Spleen (tissue), 11 donors: ENCODE results near the gene TNFAIP8. TPM values are rescaled to one million over a fixed set of nuclear protein-coding genes. Genes with fewer than 3 reads are reported as not detected.
A peak's percentile ranks its signal among the peaks of the same experiment; 100 is the strongest.

ENCODE experiments used
- DNase-seq: peaks from one replicate; pipeline ENCODE4 v3.0.0-alpha.2; 2020
- H3K27ac ChIP-seq, 8 donors: fragments of 200-600 bp; sonication (generic) in 7 of 8; 1 replicate in 4 of 8; 2 replicates in 4 of 8; pipeline versions ENCODE4 v1.5.0 to v1.8.0; 2016 to 2021; ENCODE audit warnings: inconsistent platforms in 4 of 8, mild to moderate bottlenecking in 4 of 8, moderate library complexity in 1 of 8
- H3K27me3 ChIP-seq, 7 donors: fragments of 200-600 bp; sonication (generic) in 6 of 7; replicated peaks in 1 of 7; 1 replicate in 4 of 7; 2 replicates in 3 of 7; pipeline versions ENCODE4 v1.5.0 to v1.8.0; 2016 to 2021; ENCODE audit warnings: inconsistent platforms in 3 of 7, mild to moderate bottlenecking in 1 of 7
- H3K36me3 ChIP-seq, 6 donors: fragments of 200-600 bp; sonication (generic) in 5 of 6; 1 replicate in 4 of 6; 2 replicates in 2 of 6; pipeline versions ENCODE4 v1.5.0 to v1.8.0; 2016 to 2021; ENCODE audit warnings: inconsistent platforms in 2 of 6
- H3K4me1 ChIP-seq, 6 donors: fragments of 200-600 bp; sonication (generic) in 5 of 6; 1 replicate in 3 of 6; 2 replicates in 3 of 6; pipeline versions ENCODE4 v1.5.0 to v1.8.0; 2016 to 2021; ENCODE audit warnings: inconsistent platforms in 3 of 6
- H3K4me3 ChIP-seq, 8 donors: fragments of 200-600 bp; sonication (generic) in 7 of 8; 1 replicate in 4 of 8; 2 replicates in 4 of 8; pipeline versions ENCODE4 v1.5.0 to v1.8.0; 2016 to 2021; ENCODE audit warnings: inconsistent platforms in 4 of 8, mild to moderate bottlenecking in 4 of 8, moderate library complexity in 2 of 8
- H3K9me3 ChIP-seq, 8 donors: fragments of 200-600 bp; sonication (generic) in 7 of 8; 1 replicate in 4 of 8; 2 replicates in 4 of 8; pipeline versions ENCODE4 v1.5.0 to v1.8.0; 2016 to 2021; ENCODE audit warnings: inconsistent platforms in 4 of 8
- POLR2A ChIP-seq, 3 donors: fragments of 450-650 bp; IDR thresholded peaks; one replicate each; pipeline ENCODE4 v1.5.1; 2017; ENCODE audit warnings: antibody characterized with exemption in 3 of 3, mild to moderate bottlenecking in 1 of 3
- POLR2AphosphoS5 ChIP-seq, 3 donors: sonication (generic); formaldehyde crosslinking; IDR thresholded peaks; one replicate each; pipeline ENCODE4 v1.5.1; 2017; ENCODE audit warnings: antibody characterized with exemption in 3 of 3
- WGBS, 5 donors: extraction: QIAGEN DNeasy Blood & Tissue Kit in 3 of 5; methylation state at CpG; one replicate each; pipeline versions ENCODE4 v1.1.5 to v1.1.7; 2013 to 2018; 5-methylcytosine and 5-hydroxymethylcytosine counted together
- intact Hi-C: fragments of 100-400 bp; cut with DNase I; formaldehyde crosslinking; loops from one replicate; pipeline ENCODE4 v1.15.0; 2023; ENCODE audit warnings: low total_unique reads
- polyA plus RNA-seq, 3 donors: library from polyadenylated mRNA; stranded (reverse); fragments of 200-250 nt; gene quantifications; one replicate each; pipeline ENCODE4 v1.2.1, GENCODE V29; 2013
- total RNA-seq, 7 donors: library from RNA; depleted of rRNA in 3 of 7; stranded (reverse); fragments of >200 nt in 3 of 7; fragmentation: NEBNext Ultra II Directional in 4 of 7; extraction: Animal tissue kit (Norgen Biotek cat#: 25700) in 4 of 7; gene quantifications; one replicate each; pipeline versions ENCODE4 v1.1.0 to v1.2.1, GENCODE V29; 2016 to 2021
- TF ChIP-seq, protein P1 (sequence below), 11 experiments: fragments of 200-600 bp in 7 of 11; fragments of 450-650 bp in 4 of 11; sonication (generic) in 4 of 11; IDR thresholded peaks in 8 of 11; conservative IDR thresholded peaks in 3 of 11; 1 replicate in 7 of 11; 2 replicates in 4 of 11; pipeline versions ENCODE4 v1.4.0 to v1.8.0; 2016 to 2021; ENCODE audit warnings: antibody characterized with exemption in 11 of 11, inconsistent platforms in 4 of 11, mild to moderate bottlenecking in 1 of 11
- donor health status: healthy with polysubstance abuse.
- donor health status: DM: no; HTN: no; CAD: no; lungs with moderate emphysema.
- donor health status: DM: no; HTN: no; CAD: no.
- donor health status: Bipolar disorder and iron deficiency.
- donor health status: healthy.
- donor health status: DM: no; HTN: no; CAD: no.
- donor health status: DM: yes; HTN: yes; CAD: no.

The TNFAIP8 gene
- total and polyA plus RNA-seq, 10 donors = 71.1 to 123 (median 101) TPM

DNA sequence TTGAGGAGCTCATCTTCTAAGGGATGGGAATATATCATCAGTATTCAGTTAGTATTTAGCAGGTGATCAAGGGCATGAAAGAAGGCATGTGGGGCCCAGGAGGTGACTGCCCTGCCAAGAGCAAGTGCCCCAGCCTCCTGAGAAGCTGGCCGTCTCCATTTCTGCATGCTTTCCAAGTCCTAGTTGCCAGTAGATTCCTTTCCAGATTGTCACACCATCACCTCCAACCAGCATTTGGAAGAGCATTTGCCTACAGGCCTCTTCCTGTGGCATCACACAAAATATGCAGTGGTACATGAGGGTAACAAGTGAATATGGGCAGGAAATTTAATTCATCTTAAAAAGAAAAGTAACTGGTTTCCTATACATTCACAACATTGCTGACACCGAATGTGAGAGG is 7.5 kb downstream of the TNFAIP8 start:
- DNase-seq = no peak
- Histone ChIP-seq H3K36me3 (peaks cover 0 to 15% (median 0%) of the 10 kb centered on the region in 6 donors), H3K27ac (peak overlapping the region in 4 of 8 donors; percentile 1 to 89 (median 52)), H3K9me3 (no peaks in the 10 kb centered on the region), H3K27me3 (no peaks in the 10 kb centered on the region), H3K4me3 (peak overlapping the region in 1 of 8 donors; percentile 3), H3K4me1 (peaks cover 77 to 100% (median 98%) of the 10 kb centered on the region in 6 donors)
- 66 to 93% (median 75%) methylated on average over 2 of the region's 2 CpGs for WGBS, 5 donors
- intact Hi-C loops = no loop called here
- no peak for TF ChIP-seq POLR2AphosphoS5 (IDR thresholded peaks at IDR 0.05)
- TF ChIP-seq, protein P1, sequence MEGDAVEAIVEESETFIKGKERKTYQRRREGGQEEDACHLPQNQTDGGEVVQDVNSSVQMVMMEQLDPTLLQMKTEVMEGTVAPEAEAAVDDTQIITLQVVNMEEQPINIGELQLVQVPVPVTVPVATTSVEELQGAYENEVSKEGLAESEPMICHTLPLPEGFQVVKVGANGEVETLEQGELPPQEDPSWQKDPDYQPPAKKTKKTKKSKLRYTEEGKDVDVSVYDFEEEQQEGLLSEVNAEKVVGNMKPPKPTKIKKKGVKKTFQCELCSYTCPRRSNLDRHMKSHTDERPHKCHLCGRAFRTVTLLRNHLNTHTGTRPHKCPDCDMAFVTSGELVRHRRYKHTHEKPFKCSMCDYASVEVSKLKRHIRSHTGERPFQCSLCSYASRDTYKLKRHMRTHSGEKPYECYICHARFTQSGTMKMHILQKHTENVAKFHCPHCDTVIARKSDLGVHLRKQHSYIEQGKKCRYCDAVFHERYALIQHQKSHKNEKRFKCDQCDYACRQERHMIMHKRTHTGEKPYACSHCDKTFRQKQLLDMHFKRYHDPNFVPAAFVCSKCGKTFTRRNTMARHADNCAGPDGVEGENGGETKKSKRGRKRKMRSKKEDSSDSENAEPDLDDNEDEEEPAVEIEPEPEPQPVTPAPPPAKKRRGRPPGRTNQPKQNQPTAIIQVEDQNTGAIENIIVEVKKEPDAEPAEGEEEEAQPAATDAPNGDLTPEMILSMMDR (IDR thresholded peaks at IDR 0.05 in 8 of 11, conservative IDR thresholded peaks at IDR 0.05 in 3 of 11) = no peak
- TF ChIP-seq POLR2A (IDR thresholded peaks at IDR 0.05) = no peak

DNA sequence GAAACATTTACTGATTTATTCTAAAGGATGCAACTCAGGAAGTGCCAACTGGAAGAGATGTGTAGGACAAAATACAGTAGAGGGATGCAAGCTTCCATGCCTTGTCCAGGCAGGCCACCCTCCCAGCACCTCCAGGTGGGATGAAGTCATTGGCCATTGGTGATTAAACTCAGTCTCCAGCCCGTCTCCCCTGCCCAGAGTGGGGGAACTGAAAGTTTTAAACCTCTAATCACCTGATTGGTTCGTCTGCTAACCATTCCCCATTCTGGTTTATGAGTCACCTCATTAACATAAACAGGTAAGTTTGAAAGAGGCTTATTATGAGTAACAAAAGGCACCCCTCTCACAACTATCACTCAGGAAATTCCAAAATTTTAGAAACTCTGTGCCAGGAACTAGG is 8.1 kb downstream of the TNFAIP8 start:
- Histone ChIP-seq H3K4me1 (peaks cover 76 to 100% (median 98%) of the 10 kb centered on the region in 6 donors), H3K4me3 (peak overlapping the region in 1 of 8 donors; percentile 3)
- intact Hi-C loops = no loop called here

DNA sequence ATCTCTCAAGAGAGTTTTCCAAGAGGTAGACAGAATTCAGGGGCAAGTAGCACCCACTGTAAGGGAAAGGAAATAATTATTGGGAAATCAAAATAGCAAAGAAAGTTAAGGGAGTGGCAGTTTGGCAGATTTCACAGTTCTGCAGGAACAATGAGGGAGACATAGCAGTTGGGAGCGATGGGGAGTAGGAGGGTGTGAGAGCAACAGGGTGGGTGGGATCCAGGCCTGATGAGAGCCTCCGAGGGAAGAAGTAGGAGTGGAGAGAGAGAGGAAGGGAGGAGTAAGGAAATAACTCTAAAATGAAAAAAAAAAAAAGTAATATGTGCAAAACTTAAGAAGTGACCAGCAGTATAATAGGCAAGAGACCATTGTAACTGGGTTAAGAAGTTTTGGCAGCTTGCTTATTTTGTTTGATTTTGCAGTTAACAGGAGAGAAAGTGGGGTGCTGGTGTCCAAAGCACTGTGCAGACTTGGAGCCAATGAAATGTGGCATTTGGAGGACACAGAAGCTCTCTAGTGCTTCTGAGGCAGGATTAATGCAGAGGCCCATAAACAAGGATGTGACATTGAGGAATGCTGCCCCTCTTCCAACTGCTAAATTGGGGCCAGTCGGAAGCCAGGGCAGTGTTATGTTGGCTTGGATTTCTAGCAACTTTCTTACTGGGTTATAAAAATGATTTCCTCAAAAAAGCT is 10.2 kb downstream of the TNFAIP8 start:
- Histone ChIP-seq H3K4me3 (peak overlapping the region in 1 of 8 donors; percentile 6), H3K36me3 (peaks cover 0 to 15% (median 0%) of the 10 kb centered on the region in 6 donors), H3K9me3 (no peaks in the 10 kb centered on the region), H3K4me1 (peaks cover 59 to 100% (median 97%) of the 10 kb centered on the region in 6 donors), H3K27ac (peak overlapping the region; percentile 62 to 78 (median 72)), H3K27me3 (no peaks in the 10 kb centered on the region)
- no peak for DNase-seq
- no peak for TF ChIP-seq POLR2A (IDR thresholded peaks at IDR 0.05)
- TF ChIP-seq, protein P1 (IDR thresholded peaks at IDR 0.05 in 8 of 11, conservative IDR thresholded peaks at IDR 0.05 in 3 of 11) = no peak
- no peak for TF ChIP-seq POLR2AphosphoS5 (IDR thresholded peaks at IDR 0.05)
- WGBS, 5 donors = 41 to 69% (median 52%) methylated on average over 3 of the region's 3 CpGs
- intact Hi-C loops = no loop called here

More for the DNA sequence above, 8.1 kb downstream of the TNFAIP8 start:
- Histone ChIP-seq H3K27ac (peak overlapping the region in 6 of 8 donors; percentile 1 to 89 (median 22)), H3K27me3 (no peaks in the 10 kb centered on the region), H3K36me3 (peaks cover 0 to 15% (median 0%) of the 10 kb centered on the region in 6 donors), H3K9me3 (no peaks in the 10 kb centered on the region)
- 54 to 67% (median 62%) methylated on average over 2 of the region's 2 CpGs for WGBS, 5 donors
- TF ChIP-seq POLR2AphosphoS5 (IDR thresholded peaks at IDR 0.05) (no peak), POLR2A (IDR thresholded peaks at IDR 0.05) (no peak)
- TF ChIP-seq, protein P1 (IDR thresholded peaks at IDR 0.05 in 8 of 11, conservative IDR thresholded peaks at IDR 0.05 in 3 of 11) = no peak
- no peak for DNase-seq

DNA sequence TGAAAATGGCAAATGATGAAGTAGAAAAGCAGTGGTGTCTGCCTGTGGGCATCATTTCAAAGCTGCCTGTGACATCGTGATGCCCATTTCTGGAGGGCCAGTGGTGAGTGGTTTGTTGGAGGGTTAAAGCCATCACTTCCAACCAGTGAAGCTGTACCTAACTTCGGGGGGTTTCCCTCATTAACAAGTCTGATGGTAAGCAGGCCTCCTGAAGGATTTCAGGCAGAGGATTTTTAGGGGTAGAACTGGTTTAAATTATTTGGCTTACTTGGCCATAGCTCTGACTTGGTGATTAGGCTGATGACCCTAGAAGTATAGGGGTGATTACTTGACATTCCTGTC is 10.7 kb downstream of the TNFAIP8 start:
- TF ChIP-seq POLR2AphosphoS5 (IDR thresholded peaks at IDR 0.05) (no peak), POLR2A (IDR thresholded peaks at IDR 0.05) (no peak)
- TF ChIP-seq, protein P1 (IDR thresholded peaks at IDR 0.05 in 8 of 11, conservative IDR thresholded peaks at IDR 0.05 in 3 of 11) = no peak
- DNase-seq = no peak
- intact Hi-C loops = no loop called here
- peaks cover 0 to 18% (median under 1%) of the 10 kb centered on the region in 6 donors for H3K36me3 ChIP-seq
- peak overlapping the region; percentile 62 to 78 (median 72) for H3K27ac ChIP-seq
- H3K9me3 ChIP-seq = no peaks in the 10 kb centered on the region
- H3K27me3 ChIP-seq = no peaks in the 10 kb centered on the region
- H3K4me3 ChIP-seq = peak overlapping the region in 1 of 8 donors; percentile 6
- 48 to 63% (median 62%) methylated on average over 2 of the region's 2 CpGs for WGBS, 5 donors
- peaks cover 54 to 100% (median 96%) of the 10 kb centered on the region in 6 donors for H3K4me1 ChIP-seq
